Tibial artery (tissue), 4 donors: ENCODE data around the gene AMOTL1.

Experiments
- DNase-seq, 2 donors: peaks; one replicate each; pipeline ENCODE4 v3.0.0-alpha.2; 2019
- H3K27ac ChIP-seq, 2 donors: fragments of 200-600 bp; sonication (generic) in 1 of 2; 1 replicate in 1 of 2; 2 replicates in 1 of 2; pipeline ENCODE4 v1.5.1; 2018 to 2019; ENCODE audit warnings: mild to moderate bottlenecking in 1 of 2
- H3K27me3 ChIP-seq, 2 donors: fragments of 200-600 bp; sonication (generic) in 1 of 2; one replicate each; pipeline versions ENCODE4 v1.5.1 to v1.6.0; 2016 to 2019
- H3K36me3 ChIP-seq, 3 donors: fragments of 200-600 bp; sonication (generic) in 2 of 3; one replicate each; pipeline ENCODE4 v1.5.1; 2016 to 2019; ENCODE audit warnings: mild to moderate bottlenecking in 2 of 3
- H3K4me1 ChIP-seq, 4 donors: fragments of 200-600 bp; sonication (generic) in 2 of 4; 1 replicate in 3 of 4; 2 replicates in 1 of 4; pipeline ENCODE4 v1.5.1; 2016 to 2019
- H3K4me3 ChIP-seq, 2 donors: fragments of 200-600 bp; sonication (generic) in 1 of 2; 1 replicate in 1 of 2; 2 replicates in 1 of 2; pipeline ENCODE4 v1.5.1; 2018 to 2019; ENCODE audit warnings: mild to moderate bottlenecking in 2 of 2
- H3K9me3 ChIP-seq, 3 donors: fragments of 200-600 bp; sonication (generic) in 1 of 3; one replicate each; pipeline ENCODE4 v1.5.1; 2016 to 2019
- CTCF ChIP-seq, 2 experiments: fragments of 200-600 bp in 1 of 2; fragments of 450-650 bp in 1 of 2; IDR thresholded peaks; one replicate each; pipeline ENCODE4 v1.5.1; 2017 to 2019; ENCODE audit warnings: antibody characterized with exemption in 2 of 2, mild to moderate bottlenecking in 1 of 2, moderate library complexity in 1 of 2
- intact Hi-C: fragments of 100-400 bp; cut with DNase I; formaldehyde crosslinking; loops from one replicate; pipeline ENCODE4 v1.15.0; 2023; ENCODE audit warnings: low total_unique reads

AMOTL1 gene

GRCh38 chr11:94864506-94865045, 96.4 kb downstream of the AMOTL1 start:
- Histone ChIP-seq H3K27me3 (no peaks in the 10 kb centered on the region), H3K9me3 (no peaks in the 10 kb centered on the region), H3K27ac (no peak overlapping the region), H3K4me1 (no peaks in the 10 kb centered on the region), H3K4me3 (no peak overlapping the region), H3K36me3 (peaks cover 48 to 86% (median 76%) of the 10 kb centered on the region in 3 donors)
- TF ChIP-seq CTCF (IDR thresholded peaks at IDR 0.05): no peak
- DNase-seq: no peak
- intact Hi-C loops: no loop called here

GRCh38 chr11:94866231-94866822, 98.2 kb downstream of the AMOTL1 start:
- H3K9me3 ChIP-seq: no peaks in the 10 kb centered on the region

GRCh38 chr11:94866936-94867795, 99.0 kb downstream of the AMOTL1 start:
- TF ChIP-seq CTCF (IDR thresholded peaks at IDR 0.05): no peak
- Histone ChIP-seq H3K4me3 (no peak overlapping the region), H3K27ac (no peak overlapping the region), H3K36me3 (peaks cover 63 to 87% (median 66%) of the 10 kb centered on the region in 3 donors), H3K9me3 (no peaks in the 10 kb centered on the region), H3K27me3 (no peaks in the 10 kb centered on the region), H3K4me1 (no peaks in the 10 kb centered on the region)
- DNase-seq: no peak
- intact Hi-C loops: no loop called here

More at GRCh38 chr11:94866231-94866822, 98.2 kb downstream of the AMOTL1 start:
- Histone ChIP-seq H3K36me3 (peaks cover 59 to 86% (median 74%) of the 10 kb centered on the region in 3 donors), H3K4me3 (no peak overlapping the region), H3K27me3 (no peaks in the 10 kb centered on the region), H3K4me1 (no peaks in the 10 kb centered on the region), H3K27ac (no peak overlapping the region)
- intact Hi-C loops: no loop called here
- TF ChIP-seq CTCF (IDR thresholded peaks at IDR 0.05): no peak
- DNase-seq: no peak

GRCh38 chr11:94868468-94868867, 100.3 kb downstream of the AMOTL1 start:
- intact Hi-C loops: no loop called here
- Histone ChIP-seq H3K9me3 (no peaks in the 10 kb centered on the region), H3K27me3 (no peaks in the 10 kb centered on the region), H3K4me3 (no peak overlapping the region), H3K27ac (no peak overlapping the region), H3K4me1 (peaks cover 0 to 7% (median 2%) of the 10 kb centered on the region in 4 donors), H3K36me3 (peaks cover 63 to 96% (median 75%) of the 10 kb centered on the region in 3 donors)
- TF ChIP-seq CTCF (IDR thresholded peaks at IDR 0.05): no peak
- DNase-seq: no peak

- Histone ChIP-seq H3K4me3 (no peak overlapping the region), H3K9me3 (no peaks in the 10 kb centered on the region), H3K27ac (no peak overlapping the region), H3K27me3 (no peaks in the 10 kb centered on the region), H3K36me3 (peaks cover 63 to 89% (median 80%) of the 10 kb centered on the region in 3 donors), H3K4me1 (peaks cover 0 to 14% (median 6%) of the 10 kb centered on the region in 4 donors)
- no peak for TF ChIP-seq CTCF (IDR thresholded peaks at IDR 0.05)
- intact Hi-C loops: no loop called here
- DNase-seq: no peak
Measured at GRCh38 chr11:94869186-94869585, 101.0 kb downstream of the AMOTL1 start.
